Esophagus muscularis mucosa (tissue), 4 donors: Measurements from ENCODE around the gene NUP50.

Experiments
- EP300 ChIP-seq: sonication (generic); formaldehyde crosslinking; IDR thresholded peaks from one replicate; pipeline ENCODE4 v1.6.1; 2017; ENCODE audit warnings: antibody characterized with exemption
- POLR2A ChIP-seq: fragments of 450-650 bp; IDR thresholded peaks from one replicate; pipeline ENCODE4 v1.6.1; 2017; ENCODE audit warnings: antibody characterized with exemption, moderate library complexity, mild to moderate bottlenecking, low read depth
- POLR2AphosphoS5 ChIP-seq, 2 donors: sonication (generic); formaldehyde crosslinking; IDR thresholded peaks; one replicate each; pipeline ENCODE4 v1.6.1; 2017; ENCODE audit warnings: antibody characterized with exemption in 2 of 2
- TF ChIP-seq, protein P1 (sequence below), 3 experiments: fragments of 200-600 bp in 2 of 3; fragments of 450-650 bp in 1 of 3; sonication (generic) in 2 of 3; IDR thresholded peaks; one replicate each; pipeline ENCODE4 v1.5.1; 2017 to 2019; ENCODE audit warnings: antibody characterized with exemption in 3 of 3, mild to moderate bottlenecking in 2 of 3, moderate library complexity in 1 of 3

DNA sequence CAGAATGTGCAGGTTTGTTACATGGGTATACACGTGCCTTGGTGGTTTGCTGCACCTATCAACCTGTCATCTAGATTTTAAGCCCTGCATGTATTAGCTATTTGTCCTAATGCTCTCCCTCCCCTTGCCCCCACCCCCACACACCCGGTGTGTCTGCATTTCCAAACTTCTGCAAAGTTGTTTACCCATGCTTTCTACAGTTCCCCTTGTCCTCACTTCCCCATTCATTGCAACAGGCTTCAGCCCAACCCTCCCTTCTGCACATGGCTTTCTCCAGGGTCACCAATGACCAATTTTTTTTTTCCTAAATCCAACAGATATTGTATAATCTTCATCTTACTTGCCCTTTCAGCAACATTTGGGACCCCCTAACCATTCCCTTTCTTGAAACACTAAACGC, 32.0 kb upstream of the NUP50 start:
- TF ChIP-seq EP300 (no peak), POLR2AphosphoS5 (IDR thresholded peaks at IDR 0.05) (no peak), POLR2A (no peak)
- TF ChIP-seq, protein P1, sequence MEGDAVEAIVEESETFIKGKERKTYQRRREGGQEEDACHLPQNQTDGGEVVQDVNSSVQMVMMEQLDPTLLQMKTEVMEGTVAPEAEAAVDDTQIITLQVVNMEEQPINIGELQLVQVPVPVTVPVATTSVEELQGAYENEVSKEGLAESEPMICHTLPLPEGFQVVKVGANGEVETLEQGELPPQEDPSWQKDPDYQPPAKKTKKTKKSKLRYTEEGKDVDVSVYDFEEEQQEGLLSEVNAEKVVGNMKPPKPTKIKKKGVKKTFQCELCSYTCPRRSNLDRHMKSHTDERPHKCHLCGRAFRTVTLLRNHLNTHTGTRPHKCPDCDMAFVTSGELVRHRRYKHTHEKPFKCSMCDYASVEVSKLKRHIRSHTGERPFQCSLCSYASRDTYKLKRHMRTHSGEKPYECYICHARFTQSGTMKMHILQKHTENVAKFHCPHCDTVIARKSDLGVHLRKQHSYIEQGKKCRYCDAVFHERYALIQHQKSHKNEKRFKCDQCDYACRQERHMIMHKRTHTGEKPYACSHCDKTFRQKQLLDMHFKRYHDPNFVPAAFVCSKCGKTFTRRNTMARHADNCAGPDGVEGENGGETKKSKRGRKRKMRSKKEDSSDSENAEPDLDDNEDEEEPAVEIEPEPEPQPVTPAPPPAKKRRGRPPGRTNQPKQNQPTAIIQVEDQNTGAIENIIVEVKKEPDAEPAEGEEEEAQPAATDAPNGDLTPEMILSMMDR (IDR thresholded peaks at IDR 0.05) = no peak
